ENCODE measurements around the gene VWA1.
"Not testable (repeated sequence)": the region's sequence is repeated elsewhere in the genome, so short reads cannot be mapped to it uniquely, and the experiment has no call there.

The VWA1 gene

GRCh38 chr1:1483714-1484113, 48.2 kb downstream of the VWA1 start:
- no peak overlapping the region for H3K27ac ChIP-seq
- TF ChIP-seq ZFX (IDR thresholded peaks at IDR 0.05) (no peak), CTCF (conservative IDR thresholded peaks at IDR 0.05) (no peak)

GRCh38 chr1:1484976-1485750, 49.7 kb downstream of the VWA1 start:
- not testable (repeated sequence) for H3K27ac ChIP-seq

GRCh38 chr1:1485755-1486317, 50.3 kb downstream of the VWA1 start:
- H3K27ac ChIP-seq, result not testable (repeated sequence)

- no peak for TF ChIP-seq ZFX (IDR thresholded peaks at IDR 0.05)
- no peak for TF ChIP-seq CTCF (conservative IDR thresholded peaks at IDR 0.05)
- H3K27ac ChIP-seq, result no peak overlapping the region
These were observed 52.2 kb downstream of the VWA1 start for GRCh38 chr1:1487701-1488100.

- no peak overlapping the region for H3K27ac ChIP-seq
- TF ChIP-seq ZFX (IDR thresholded peaks at IDR 0.05) (no peak), CTCF (conservative IDR thresholded peaks at IDR 0.05) (no peak)
These were observed 53.7 kb downstream of the VWA1 start for GRCh38 chr1:1489231-1489630.

GRCh38 chr1:1489861-1490260, 54.4 kb downstream of the VWA1 start:
- no peak overlapping the region for H3K27ac ChIP-seq
- TF ChIP-seq CTCF (conservative IDR thresholded peaks at IDR 0.05) (no peak), ZFX (IDR thresholded peaks at IDR 0.05) (no peak)

- no peak for TF ChIP-seq ZFX (IDR thresholded peaks at IDR 0.05)
- TF ChIP-seq CTCF (conservative IDR thresholded peaks at IDR 0.05), result no peak
- H3K27ac ChIP-seq, result no peak overlapping the region
These were observed 55.2 kb downstream of the VWA1 start for GRCh38 chr1:1490633-1491230.

GRCh38 chr1:1491601-1492000, 56.1 kb downstream of the VWA1 start:
- no peak for TF ChIP-seq CTCF (conservative IDR thresholded peaks at IDR 0.05)
- TF ChIP-seq ZFX (IDR thresholded peaks at IDR 0.05), result no peak
- no peak overlapping the region for H3K27ac ChIP-seq
